Fibroblast of skin of right quadriceps (primary cell): ENCODE data around the gene THBS2.

ENCODE experiments used
- DNase-seq: peaks from one replicate; pipeline ENCODE4 v3.0.0-alpha.2; 2013

THBS2 gene

GRCh38 chr6:169229615-169230321 is 23.9 kb downstream of the THBS2 start:
- no peak for DNase-seq

GRCh38 chr6:169227116-169227515 is 26.5 kb downstream of the THBS2 start:
- DNase-seq = no peak

- no peak for DNase-seq
These were observed 27.8 kb downstream of the THBS2 start for GRCh38 chr6:169225887-169226286.

- no peak for DNase-seq
These were observed 28.5 kb downstream of the THBS2 start for GRCh38 chr6:169225131-169225576.

GRCh38 chr6:169224716-169225115 is 28.9 kb downstream of the THBS2 start:
- no peak for DNase-seq

- DNase-seq = no peak
These were observed 29.4 kb downstream of the THBS2 start for GRCh38 chr6:169224185-169224695.

GRCh38 chr6:169223006-169223405 is 30.6 kb downstream of the THBS2 start:
- DNase-seq = no peak

GRCh38 chr6:169222126-169222525 is 31.5 kb downstream of the THBS2 start:
- DNase-seq = no peak

- DNase-seq = no peak
These were observed 32.4 kb downstream of the THBS2 start for GRCh38 chr6:169221264-169221663.

GRCh38 chr6:169220068-169220964 is 33.3 kb downstream of the THBS2 start:
- no peak for DNase-seq

GRCh38 chr6:169217972-169218371 is 35.7 kb downstream of the THBS2 start:
- DNase-seq = no peak

GRCh38 chr6:169216830-169217229 is 36.8 kb downstream of the THBS2 start:
- no peak for DNase-seq

GRCh38 chr6:169215201-169215681 is 38.4 kb downstream of the THBS2 start:
- DNase-seq = no peak

GRCh38 chr6:169214789-169215188 is 38.9 kb downstream of the THBS2 start:
- peak; percentile 96 for DNase-seq

GRCh38 chr6:169213814-169214520 is 39.7 kb downstream of the THBS2 start:
- DNase-seq = no peak

- DNase-seq = peak; percentile 86
These were observed 40.5 kb downstream of the THBS2 start for GRCh38 chr6:169212897-169213813.

- no peak for DNase-seq
These were observed 41.2 kb downstream of the THBS2 start for GRCh38 chr6:169212436-169212835.

GRCh38 chr6:169211881-169212280 is 41.8 kb downstream of the THBS2 start:
- no peak for DNase-seq

- no peak for DNase-seq
These were observed 43.0 kb downstream of the THBS2 start for GRCh38 chr6:169210611-169211010.

- DNase-seq = no peak
These were observed 45.6 kb downstream of the THBS2 start for GRCh38 chr6:169208011-169208410.

- no peak for DNase-seq
These were observed 46.2 kb downstream of the THBS2 start for GRCh38 chr6:169207482-169207881.
